ENCODE results near the gene PDE6D. TPM values are rescaled to one million over a fixed set of nuclear protein-coding genes. Genes with fewer than 3 reads are reported as not detected.

Gene PDE6D
- total and polyA plus RNA-seq, 2 of the 13 experiments (the other 11 are each of a cell fraction or from before 2014, with no cell fraction given) = 14.1 to 23.2 TPM

GRCh38 chr2:231687133-231687852 lies 93.8 kb downstream of the PDE6D start (continued):
- TF ChIP-seq, protein P1, sequence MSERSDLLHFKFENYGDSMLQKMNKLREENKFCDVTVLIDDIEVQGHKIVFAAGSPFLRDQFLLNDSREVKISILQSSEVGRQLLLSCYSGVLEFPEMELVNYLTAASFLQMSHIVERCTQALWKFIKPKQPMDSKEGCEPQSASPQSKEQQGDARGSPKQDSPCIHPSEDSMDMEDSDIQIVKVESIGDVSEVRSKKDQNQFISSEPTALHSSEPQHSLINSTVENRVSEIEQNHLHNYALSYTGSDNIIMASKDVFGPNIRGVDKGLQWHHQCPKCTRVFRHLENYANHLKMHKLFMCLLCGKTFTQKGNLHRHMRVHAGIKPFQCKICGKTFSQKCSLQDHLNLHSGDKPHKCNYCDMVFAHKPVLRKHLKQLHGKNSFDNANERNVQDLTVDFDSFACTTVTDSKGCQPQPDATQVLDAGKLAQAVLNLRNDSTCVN (CRISPR knock-in tag; IDR thresholded peaks at IDR 0.05; ENCODE audit: borderline replicate concordance) = peak; percentile 87
- TF ChIP-seq ZNF512B (CRISPR knock-in tag; IDR thresholded peaks at IDR 0.05; ENCODE audit: borderline replicate concordance) (no peak), MAFF (IDR thresholded peaks at IDR 0.05; ENCODE audit: low read depth, low read length) (no peak), PRPF4 (IDR thresholded peaks at IDR 0.05; ENCODE audit: low read depth, low read length, poor library complexity, severe bottlenecking) (no peak), THAP11 (CRISPR knock-in tag; IDR thresholded peaks at IDR 0.05) (peak; percentile 85), NR0B2 (CRISPR knock-in tag; IDR thresholded peaks at IDR 0.05) (no peak), ZFP37 (CRISPR knock-in tag; IDR thresholded peaks at IDR 0.05; ENCODE audit: borderline replicate concordance) (no peak), JDP2 (CRISPR knock-in tag; IDR thresholded peaks at IDR 0.05; ENCODE audit: borderline replicate concordance) (no peak), ESRRA (CRISPR knock-in tag; IDR thresholded peaks at IDR 0.05; ENCODE audit: low read depth) (0 out of 2 replicates have a peak, but pooled peaks have one; percentile 25), KMT2A (CRISPR knock-in tag; IDR thresholded peaks at IDR 0.05) (peak; percentile 26; the same call in 1 of the 2 replicates), ZNF777 (CRISPR knock-in tag; IDR thresholded peaks at IDR 0.05) (peak; percentile 32; the same call in 1 of the 2 replicates), NFKBIZ (CRISPR knock-in tag; IDR thresholded peaks at IDR 0.05) (no peak), ZNF570 (CRISPR knock-in tag; IDR thresholded peaks at IDR 0.05; ENCODE audit: borderline replicate concordance) (no peak), ZMYM3 (CRISPR knock-in tag; IDR thresholded peaks at IDR 0.05) (no peak; the same call in 1 of the 2 replicates), GMEB2 (CRISPR knock-in tag; IDR thresholded peaks at IDR 0.05; ENCODE audit: low read depth) (no peak)
- TF ChIP-seq, protein P2, sequence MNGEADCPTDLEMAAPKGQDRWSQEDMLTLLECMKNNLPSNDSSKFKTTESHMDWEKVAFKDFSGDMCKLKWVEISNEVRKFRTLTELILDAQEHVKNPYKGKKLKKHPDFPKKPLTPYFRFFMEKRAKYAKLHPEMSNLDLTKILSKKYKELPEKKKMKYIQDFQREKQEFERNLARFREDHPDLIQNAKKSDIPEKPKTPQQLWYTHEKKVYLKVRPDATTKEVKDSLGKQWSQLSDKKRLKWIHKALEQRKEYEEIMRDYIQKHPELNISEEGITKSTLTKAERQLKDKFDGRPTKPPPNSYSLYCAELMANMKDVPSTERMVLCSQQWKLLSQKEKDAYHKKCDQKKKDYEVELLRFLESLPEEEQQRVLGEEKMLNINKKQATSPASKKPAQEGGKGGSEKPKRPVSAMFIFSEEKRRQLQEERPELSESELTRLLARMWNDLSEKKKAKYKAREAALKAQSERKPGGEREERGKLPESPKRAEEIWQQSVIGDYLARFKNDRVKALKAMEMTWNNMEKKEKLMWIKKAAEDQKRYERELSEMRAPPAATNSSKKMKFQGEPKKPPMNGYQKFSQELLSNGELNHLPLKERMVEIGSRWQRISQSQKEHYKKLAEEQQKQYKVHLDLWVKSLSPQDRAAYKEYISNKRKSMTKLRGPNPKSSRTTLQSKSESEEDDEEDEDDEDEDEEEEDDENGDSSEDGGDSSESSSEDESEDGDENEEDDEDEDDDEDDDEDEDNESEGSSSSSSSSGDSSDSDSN (CRISPR knock-in tag; IDR thresholded peaks at IDR 0.05) = peak; percentile 73
